HFF-Myc (cell line): ENCODE results near the gene GPRASP1.
A peak's percentile ranks its signal among the peaks of the same experiment; 100 is the strongest.
"Not testable (repeated sequence)": the region's sequence is repeated elsewhere in the genome, so short reads cannot be mapped to it uniquely, and the experiment has no call there.

ENCODE experiments used
- DNase-seq: peaks from one replicate; pipeline ENCODE4 v3.0.0-alpha.2; 2011; ENCODE audit warnings: low read depth; ENCODE audit errors: extremely low read depth
- H3K4me3 ChIP-seq: replicated peaks from 2 replicates; pipeline ENCODE4 v1.5.1; 2011; ENCODE audit warnings: low read depth, mild to moderate bottlenecking, control low read depth, low read length
- TF ChIP-seq, protein P1 (sequence below): IDR thresholded peaks from 2 replicates; pipeline ENCODE4 v1.5.1; 2012; ENCODE audit warnings: mild to moderate bottlenecking, low read depth, low read length, control low read depth; ENCODE audit errors: missing control alignments

GPRASP1 gene

DNA sequence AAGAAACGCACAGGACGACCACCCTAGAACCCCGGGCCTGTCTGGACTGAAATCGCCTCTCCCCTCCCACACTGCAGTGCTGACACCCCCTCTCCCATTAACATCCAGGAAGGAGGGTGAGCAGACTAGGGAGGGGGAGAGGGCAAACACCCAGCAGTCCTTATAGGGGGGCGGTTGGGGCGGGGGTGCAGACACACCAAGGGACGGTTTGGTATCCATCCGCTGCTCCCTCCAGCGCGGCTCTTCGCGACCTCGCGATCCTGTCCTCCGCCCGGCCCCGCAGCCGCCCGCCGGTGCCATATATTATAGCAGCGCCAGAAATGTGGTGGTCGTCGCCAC is 411 bp upstream of the GPRASP1 start:
- TF ChIP-seq, protein P1, sequence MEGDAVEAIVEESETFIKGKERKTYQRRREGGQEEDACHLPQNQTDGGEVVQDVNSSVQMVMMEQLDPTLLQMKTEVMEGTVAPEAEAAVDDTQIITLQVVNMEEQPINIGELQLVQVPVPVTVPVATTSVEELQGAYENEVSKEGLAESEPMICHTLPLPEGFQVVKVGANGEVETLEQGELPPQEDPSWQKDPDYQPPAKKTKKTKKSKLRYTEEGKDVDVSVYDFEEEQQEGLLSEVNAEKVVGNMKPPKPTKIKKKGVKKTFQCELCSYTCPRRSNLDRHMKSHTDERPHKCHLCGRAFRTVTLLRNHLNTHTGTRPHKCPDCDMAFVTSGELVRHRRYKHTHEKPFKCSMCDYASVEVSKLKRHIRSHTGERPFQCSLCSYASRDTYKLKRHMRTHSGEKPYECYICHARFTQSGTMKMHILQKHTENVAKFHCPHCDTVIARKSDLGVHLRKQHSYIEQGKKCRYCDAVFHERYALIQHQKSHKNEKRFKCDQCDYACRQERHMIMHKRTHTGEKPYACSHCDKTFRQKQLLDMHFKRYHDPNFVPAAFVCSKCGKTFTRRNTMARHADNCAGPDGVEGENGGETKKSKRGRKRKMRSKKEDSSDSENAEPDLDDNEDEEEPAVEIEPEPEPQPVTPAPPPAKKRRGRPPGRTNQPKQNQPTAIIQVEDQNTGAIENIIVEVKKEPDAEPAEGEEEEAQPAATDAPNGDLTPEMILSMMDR = no peak
- H3K4me3 ChIP-seq = peak overlapping the region; percentile 43
- DNase-seq = no peak

DNA sequence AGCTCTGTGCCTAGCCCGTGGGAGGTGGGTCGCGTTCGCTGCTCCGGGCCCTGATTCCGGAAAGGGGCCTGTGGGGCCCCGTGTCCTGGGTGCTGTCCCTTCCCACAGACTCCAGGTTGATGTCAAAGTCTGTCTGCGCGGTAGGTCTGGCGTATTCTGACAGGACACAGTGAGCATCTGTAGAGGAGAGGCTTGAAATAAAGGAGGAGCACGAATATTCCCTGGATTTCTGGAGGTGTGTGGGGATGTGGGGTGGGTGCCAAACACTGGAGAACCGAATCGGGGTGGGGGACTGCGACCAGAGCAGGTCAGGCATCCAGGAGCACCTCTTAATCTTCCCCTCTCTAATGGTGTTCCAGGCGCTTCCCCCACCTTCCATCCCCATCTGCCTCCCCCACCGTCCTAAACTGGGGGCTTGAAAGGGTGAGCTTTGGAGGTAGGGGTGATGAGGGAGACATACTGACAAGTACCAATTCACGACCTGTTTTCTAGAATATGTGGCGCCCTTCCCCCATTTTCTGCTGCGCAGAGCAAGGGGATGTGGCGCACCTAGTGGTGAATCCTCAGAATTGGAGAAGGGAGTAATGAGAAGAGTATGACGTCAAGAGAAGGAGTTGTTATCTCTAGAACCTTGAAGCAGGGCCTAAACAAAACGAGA is 877 bp downstream of the GPRASP1 start:
- DNase-seq = no peak
- peak overlapping the region; percentile 43 for H3K4me3 ChIP-seq

GRCh38 chrX:102654696-102655095 is 3.4 kb downstream of the GPRASP1 start:
- no peak for DNase-seq
- no peak overlapping the region for H3K4me3 ChIP-seq
- TF ChIP-seq, protein P1 = no peak

More for the DNA sequence above, 877 bp downstream of the GPRASP1 start:
- TF ChIP-seq, protein P1 = peak; percentile 46

GRCh38 chrX:102658556-102658955 is 7.3 kb downstream of the GPRASP1 start:
- TF ChIP-seq, protein P1 = no peak
- DNase-seq = no peak
- H3K4me3 ChIP-seq = no peak overlapping the region

GRCh38 chrX:102659790-102660757 is 8.8 kb downstream of the GPRASP1 start:
- TF ChIP-seq, protein P1 = no peak
- DNase-seq = peak; percentile 14

GRCh38 chrX:102663820-102664219 is 12.5 kb downstream of the GPRASP1 start:
- H3K4me3 ChIP-seq, DNase-seq: not testable (repeated sequence)

More at GRCh38 chrX:102659790-102660757, 8.8 kb downstream of the GPRASP1 start:
- H3K4me3 ChIP-seq = peak overlapping the region; percentile 51

- DNase-seq, H3K4me3 ChIP-seq: not testable (repeated sequence)
Observed at GRCh38 chrX:102667034-102667433, 15.8 kb downstream of the GPRASP1 start.
